ENCODE data around the gene GRPR.
"Not testable (repeated sequence)": the region's sequence is repeated elsewhere in the genome, so short reads cannot be mapped to it uniquely, and the experiment has no call there.

The GRPR gene

GRCh38 chrX:16137416-16138107 lies 14.2 kb downstream of the GRPR start:
- DNase-seq (ENCODE audit: low spot score), result no peak

- no peak for DNase-seq (ENCODE audit: low spot score)
Measured at GRCh38 chrX:16138108-16138427, 14.7 kb downstream of the GRPR start.

GRCh38 chrX:16140448-16140847 lies 17.1 kb downstream of the GRPR start:
- no peak for DNase-seq (ENCODE audit: low spot score)

GRCh38 chrX:16140983-16141382 lies 17.6 kb downstream of the GRPR start:
- DNase-seq (ENCODE audit: low spot score), result no peak

- DNase-seq (ENCODE audit: low spot score), result no peak
Measured at GRCh38 chrX:16141422-16142245, 18.3 kb downstream of the GRPR start.

- DNase-seq (ENCODE audit: low spot score), result no peak
Measured at GRCh38 chrX:16142246-16142558, 18.8 kb downstream of the GRPR start.

GRCh38 chrX:16143968-16144367 lies 20.6 kb downstream of the GRPR start:
- no peak for DNase-seq (ENCODE audit: low spot score)

- no peak for DNase-seq (ENCODE audit: low spot score)
Measured at GRCh38 chrX:16144420-16144819, 21.1 kb downstream of the GRPR start.

GRCh38 chrX:16145093-16145492 lies 21.7 kb downstream of the GRPR start:
- DNase-seq (ENCODE audit: low spot score), result not testable (repeated sequence)

GRCh38 chrX:16145656-16146055 lies 22.3 kb downstream of the GRPR start:
- no peak for DNase-seq (ENCODE audit: low spot score)

- no peak for DNase-seq (ENCODE audit: low spot score)
Measured at GRCh38 chrX:16148896-16149295, 25.5 kb downstream of the GRPR start.

GRCh38 chrX:16155581-16156096 lies 32.3 kb downstream of the GRPR start:
- no peak for DNase-seq (ENCODE audit: low spot score)

- no peak for DNase-seq (ENCODE audit: low spot score)
Measured at GRCh38 chrX:16156692-16157331, 33.4 kb downstream of the GRPR start.

GRCh38 chrX:16160729-16161128 lies 37.4 kb downstream of the GRPR start:
- DNase-seq (ENCODE audit: low spot score), result no peak

- DNase-seq (ENCODE audit: low spot score), result not testable (repeated sequence)
Measured at GRCh38 chrX:16161173-16161572, 37.8 kb downstream of the GRPR start.

GRCh38 chrX:16162391-16162790 lies 39.0 kb downstream of the GRPR start:
- no peak for DNase-seq (ENCODE audit: low spot score)

- DNase-seq (ENCODE audit: low spot score), result no peak
Measured at GRCh38 chrX:16164748-16165147, 41.4 kb downstream of the GRPR start.

- DNase-seq (ENCODE audit: low spot score), result no peak
Measured at GRCh38 chrX:16167181-16167580, 43.8 kb downstream of the GRPR start, which contains the start of gene MAGEB17. Gene MAGEB17 (plus strand): TSS chrX:16167481. CDS start chrX:16170383, 2,902 bp downstream.

- DNase-seq (ENCODE audit: low spot score), result no peak
Measured at GRCh38 chrX:16171039-16171438, 47.7 kb downstream of the GRPR start.

GRCh38 chrX:16171944-16172343 lies 48.6 kb downstream of the GRPR start:
- no peak for DNase-seq (ENCODE audit: low spot score)

GRCh38 chrX:16172391-16172790 lies 49.0 kb downstream of the GRPR start:
- no peak for DNase-seq (ENCODE audit: low spot score)

GRCh38 chrX:16175329-16176061 lies 52.1 kb downstream of the GRPR start:
- no peak for DNase-seq (ENCODE audit: low spot score)
